Right hindlimb (tissue), 1 donor: ENCODE data around the gene IRX6.

Experiments used
- DNase-seq: peaks from one replicate; pipeline ENCODE4 v3.0.0-alpha.2; 2018

The IRX6 gene

GRCh38 chr16:55323637-55324271 lies at the start of gene IRX6:
IRX6 (plus strand) TSS chr16:55324203; CDS start chr16:55325092, 889 bp downstream.
- peak; percentile 63 for DNase-seq

GRCh38 chr16:55274391-55274790 lies 49.6 kb upstream of the IRX6 start:
- no peak for DNase-seq

- DNase-seq: no peak
These were observed 48.8 kb upstream of the IRX6 start for GRCh38 chr16:55275167-55275566.

- no peak for DNase-seq
These were observed 48.1 kb upstream of the IRX6 start for GRCh38 chr16:55275869-55276268.

- no peak for DNase-seq
These were observed 46.5 kb upstream of the IRX6 start for GRCh38 chr16:55277536-55277935.

- no peak for DNase-seq
These were observed 44.4 kb upstream of the IRX6 start for GRCh38 chr16:55279598-55279997.

- DNase-seq: no peak
These were observed 43.4 kb upstream of the IRX6 start for GRCh38 chr16:55280587-55280986.

- no peak for DNase-seq
These were observed 41.6 kb upstream of the IRX6 start for GRCh38 chr16:55282441-55282840.

- no peak for DNase-seq
These were observed 39.9 kb upstream of the IRX6 start for GRCh38 chr16:55283812-55284717.

GRCh38 chr16:55284718-55285099 lies 39.3 kb upstream of the IRX6 start:
- DNase-seq: no peak

GRCh38 chr16:55285586-55285985 lies 38.4 kb upstream of the IRX6 start:
- DNase-seq: no peak

- no peak for DNase-seq
These were observed 34.6 kb upstream of the IRX6 start for GRCh38 chr16:55289353-55289752.

- no peak for DNase-seq
These were observed 32.2 kb upstream of the IRX6 start for GRCh38 chr16:55291847-55292246.

- DNase-seq: no peak
These were observed 31.5 kb upstream of the IRX6 start for GRCh38 chr16:55292491-55292890.

GRCh38 chr16:55294129-55294528 lies 29.9 kb upstream of the IRX6 start:
- no peak for DNase-seq

GRCh38 chr16:55294931-55295342 lies 29.1 kb upstream of the IRX6 start:
- peak; percentile 24 for DNase-seq

- DNase-seq: no peak
These were observed 26.7 kb upstream of the IRX6 start for GRCh38 chr16:55297062-55297909.

GRCh38 chr16:55297910-55298479 lies 26.0 kb upstream of the IRX6 start:
- DNase-seq: no peak

GRCh38 chr16:55301385-55302008 lies 22.5 kb upstream of the IRX6 start:
- DNase-seq: no peak

GRCh38 chr16:55302635-55303034 lies 21.4 kb upstream of the IRX6 start:
- DNase-seq: no peak

GRCh38 chr16:55308973-55309372 lies 15.0 kb upstream of the IRX6 start:
- no peak for DNase-seq

GRCh38 chr16:55322327-55322726 lies 1.7 kb upstream of the IRX6 start:
- DNase-seq: no peak
